GM23338 (cell line): Measurements from ENCODE around the gene LRIT1. TPM values are rescaled to one million over a fixed set of nuclear protein-coding genes. Genes with fewer than 3 reads are reported as not detected.

ENCODE experiments used
- ATAC-seq: fragments of 200-7000 bp; cut with Tn5 transposase; 3 replicates; pipeline ENCODE4 v1.9.1; 2020
- DNase-seq: peaks from one replicate; pipeline ENCODE4 v3.0.0-alpha.2; 2015; ENCODE audit warnings: low spot score
- H2AFZ ChIP-seq: fragments of 200-600 bp; sonication (generic); 2 replicates; pipeline ENCODE4 v1.8.0; 2016; ENCODE audit warnings: antibody characterized with exemption, mild to moderate bottlenecking, moderate library complexity
- H3F3A ChIP-seq: fragments of 200-600 bp; sonication (generic); replicated peaks from 2 replicates; pipeline ENCODE4 v1.8.0; 2017; ENCODE audit warnings: antibody characterized with exemption, mixed run types, low read depth
- H3K27ac ChIP-seq: fragments of 200-600 bp; sonication (generic); 2 replicates; pipeline ENCODE4 v1.6.1; 2016; ENCODE audit warnings: low read depth
- H3K27me3 ChIP-seq: fragments of 200-600 bp; sonication (generic); 2 replicates; pipeline ENCODE4 v1.8.0; 2016; ENCODE audit warnings: mild to moderate bottlenecking, mixed run types, moderate library complexity; ENCODE audit not compliant: insufficient read depth
- H3K36me3 ChIP-seq: fragments of 200-600 bp; sonication (generic); 2 replicates; pipeline ENCODE4 v1.8.0; 2016; ENCODE audit warnings: mild to moderate bottlenecking; ENCODE audit not compliant: insufficient read depth
- H3K4me1 ChIP-seq: fragments of 200-600 bp; sonication (generic); 2 replicates; pipeline ENCODE4 v1.8.0; 2016; ENCODE audit warnings: mild to moderate bottlenecking, moderate library complexity; ENCODE audit not compliant: insufficient read depth
- H3K4me2 ChIP-seq: fragments of 200-600 bp; sonication (generic); 2 replicates; pipeline ENCODE4 v1.7.1; 2017; ENCODE audit warnings: mixed run types
- H3K4me3 ChIP-seq: fragments of 200-600 bp; sonication (generic); 2 replicates; pipeline ENCODE4 v1.6.1; 2016; ENCODE audit warnings: mixed run types
- H3K79me2 ChIP-seq: fragments of 200-600 bp; sonication (generic); replicated peaks from 2 replicates; pipeline ENCODE4 v1.8.0; 2017; ENCODE audit warnings: mild to moderate bottlenecking; ENCODE audit not compliant: insufficient read depth
- H3K9me2 ChIP-seq: fragments of 200-600 bp; sonication (generic); 2 replicates; pipeline ENCODE4 v1.8.0; 2017; ENCODE audit not compliant: insufficient read depth
- H4K20me1 ChIP-seq: fragments of 200-600 bp; sonication (generic); replicated peaks from 2 replicates; pipeline ENCODE4 v1.8.0; 2017; ENCODE audit warnings: mild to moderate bottlenecking; ENCODE audit not compliant: insufficient read depth
- H3K27ac Mint-ChIP-seq: 2 replicates; pipeline ENCODE4 v1.8.0; 2020; ENCODE audit warnings: inconsistent platforms, mild to moderate bottlenecking, moderate library complexity, mixed read lengths
- H3K27me3 Mint-ChIP-seq: 3 replicates; pipeline ENCODE4 v1.8.0; 2022; ENCODE audit warnings: low read depth, mild to moderate bottlenecking, moderate library complexity, mixed read lengths, inconsistent platforms; ENCODE audit not compliant: insufficient read depth, poor library complexity
- H3K36me3 Mint-ChIP-seq: 3 replicates; pipeline ENCODE4 v1.8.0; 2021; ENCODE audit warnings: low read depth, mild to moderate bottlenecking, inconsistent platforms, moderate library complexity, mixed read lengths
- H3K4me1 Mint-ChIP-seq: 3 replicates; pipeline ENCODE4 v1.8.0; 2020; ENCODE audit warnings: mild to moderate bottlenecking, inconsistent platforms, mixed read lengths
- H3K4me3 Mint-ChIP-seq: 3 replicates; pipeline ENCODE4 v1.8.0; 2021; ENCODE audit warnings: moderate library complexity, mild to moderate bottlenecking, inconsistent platforms, mixed read lengths
- H3K9me3 Mint-ChIP-seq: 3 replicates; pipeline ENCODE4 v1.8.0; 2020; ENCODE audit warnings: moderate library complexity, mild to moderate bottlenecking, inconsistent platforms, mixed read lengths
- CREB1 ChIP-seq: fragments of 250-450 bp; sonication (Bioruptor Pico); IDR thresholded peaks from 2 replicates; pipeline ENCODE4 v1.5.0; 2020; ENCODE audit warnings: low read depth, mild to moderate bottlenecking, moderate library complexity
- CTCF ChIP-seq, 2 experiments: fragments of 200-600 bp in 1 of 2; sonication (generic) in 1 of 2; conservative IDR thresholded peaks; 2 replicates each; pipeline versions ENCODE4 v1.5.1 to v1.6.1; 2016 to 2017; ENCODE audit warnings: antibody characterized with exemption in 2 of 2, low read depth in 2 of 2, mild to moderate bottlenecking in 2 of 2, moderate library complexity in 1 of 2
- ETS1 ChIP-seq: IDR thresholded peaks from 2 replicates; pipeline ENCODE4 v1.6.1; 2016; ENCODE audit warnings: antibody characterized with exemption
- EZH2 ChIP-seq: fragments of 200-600 bp; sonication (generic); IDR thresholded peaks from one replicate; pipeline ENCODE4 v1.8.0; 2017; ENCODE audit warnings: antibody characterized with exemption, mild to moderate bottlenecking, low read depth; ENCODE audit not compliant: unreplicated experiment
- EZH2phosphoT487 ChIP-seq: fragments of 200-600 bp; sonication (generic); IDR thresholded peaks from one replicate; pipeline ENCODE4 v1.8.1; 2018; ENCODE audit warnings: antibody characterized with exemption; ENCODE audit not compliant: unreplicated experiment
- JUNB ChIP-seq: IDR thresholded peaks from one replicate; pipeline ENCODE4 v1.6.1; 2016; ENCODE audit warnings: antibody characterized with exemption; ENCODE audit not compliant: unreplicated experiment
- NANOG ChIP-seq: IDR thresholded peaks from 2 replicates; pipeline ENCODE4 v1.6.1; 2016; ENCODE audit warnings: antibody characterized with exemption, borderline replicate concordance
- POLR2AphosphoS5 ChIP-seq: IDR thresholded peaks from 2 replicates; pipeline ENCODE4 v1.6.1; 2016; ENCODE audit warnings: antibody characterized with exemption, low read depth
- REST ChIP-seq: IDR thresholded peaks from one replicate; pipeline ENCODE4 v1.6.1; 2018; ENCODE audit warnings: antibody characterized with exemption; ENCODE audit not compliant: unreplicated experiment
- STAT1 ChIP-seq: IDR thresholded peaks from one replicate; pipeline ENCODE4 v1.6.1; 2016; ENCODE audit warnings: antibody characterized with exemption; ENCODE audit not compliant: unreplicated experiment
- ZNF114 ChIP-seq: fragments of 250-450 bp; sonication (Bioruptor Pico); IDR thresholded peaks from 2 replicates; pipeline ENCODE4 v1.5.0; 2020; ENCODE audit warnings: mild to moderate bottlenecking, moderate library complexity
- ZNF331 ChIP-seq: fragments of 250-450 bp; sonication (Bioruptor Pico); IDR thresholded peaks from 2 replicates; pipeline ENCODE4 v1.5.0; 2020; ENCODE audit warnings: low read depth, mild to moderate bottlenecking, moderate library complexity
- ZNF462 ChIP-seq: fragments of 250-450 bp; sonication (Bioruptor Pico); IDR thresholded peaks from 2 replicates; pipeline ENCODE4 v1.5.0; 2020; ENCODE audit warnings: mild to moderate bottlenecking, moderate library complexity
- polyA plus RNA-seq: library from polyadenylated mRNA; unstranded; fragments of >200 nt; fragmentation: Nextera tagmentation; extraction: Ambion mirVana; gene quantifications from 2 replicates; pipeline ENCODE4 v1.2.1, GENCODE V29; 2016
- total RNA-seq: library from RNA; depleted of rRNA; stranded (reverse); fragments of >200 nt; shearing (Covaris generic); gene quantifications from 2 replicates; pipeline ENCODE4 v1.2.3, GENCODE V29; 2014

LRIT1 gene
- total and polyA plus RNA-seq, 2 experiments from 2014 or later: 0.07 TPM; not detected in 1

GRCh38 chr10:84288151-84288550 lies 46.8 kb upstream of the LRIT1 start:
- peaks cover 6% of the 10 kb centered on the region for H3K27me3 Mint-ChIP-seq
- TF ChIP-seq CTCF (conservative IDR thresholded peaks at IDR 0.05; ENCODE audit: low read depth in 2 of 2) (no peak), EZH2phosphoT487 (no peak), CREB1 (no peak), POLR2AphosphoS5 (no peak), NANOG (no peak), ZNF462 (CRISPR knock-in tag) (no peak), STAT1 (no peak), JUNB (no peak), ZNF331 (CRISPR knock-in tag) (no peak), REST (no peak), EZH2 (no peak), ETS1 (no peak), ZNF114 (CRISPR knock-in tag) (no peak)
- H3K4me3 ChIP-seq: no peak overlapping the region
- no peaks in the 10 kb centered on the region for H3K4me1 Mint-ChIP-seq
- no peaks in the 10 kb centered on the region for H3K4me1 ChIP-seq
- H3K27me3 ChIP-seq: no peaks in the 10 kb centered on the region
- DNase-seq: no peak
- H3K27ac ChIP-seq: no peak overlapping the region
- H3K36me3 Mint-ChIP-seq: no peaks in the 10 kb centered on the region
- H3K4me3 Mint-ChIP-seq: no peak overlapping the region
- no peaks in the 10 kb centered on the region for H3K9me2 ChIP-seq
- no peak overlapping the region for H2AFZ ChIP-seq
- H3K27ac Mint-ChIP-seq: no peak overlapping the region
- no peak overlapping the region for H3K4me2 ChIP-seq
- no peaks in the 10 kb centered on the region for H3K79me2 ChIP-seq
- peaks cover 2% of the 10 kb centered on the region; the same call in 1 of the 3 replicates for H3K9me3 Mint-ChIP-seq
- H4K20me1 ChIP-seq: no peaks in the 10 kb centered on the region
- ATAC-seq: no peak
- H3K36me3 ChIP-seq: no peaks in the 10 kb centered on the region
- no peaks in the 10 kb centered on the region for H3F3A ChIP-seq
